Hindlimb muscle (tissue), 1 donor: ENCODE data around the gene GPC5. TPM values are rescaled to one million over a fixed set of nuclear protein-coding genes. Genes with fewer than 3 reads are reported as not detected.
"Not testable (repeated sequence)": the region's sequence is repeated elsewhere in the genome, so short reads cannot be mapped to it uniquely, and the experiment has no call there.

ENCODE experiments used
- DNase-seq: peaks from one replicate; pipeline ENCODE4 v3.0.0-alpha.2; 2013
- polyA plus RNA-seq: library from polyadenylated mRNA; unstranded; fragments of 120-200 nt; gene quantifications from one replicate; pipeline ENCODE4 v1.2.1, GENCODE V29; 2013; ENCODE audit not compliant: insufficient read length

The GPC5 gene
- polyA plus RNA-seq, 1 donor = 0.48 TPM

GRCh38 chr13:92805766-92806165, 1407.3 kb downstream of the GPC5 start:
- no peak for DNase-seq

GRCh38 chr13:92806215-92806614, 1407.8 kb downstream of the GPC5 start:
- no peak for DNase-seq

GRCh38 chr13:92807353-92807752, 1408.9 kb downstream of the GPC5 start:
- no peak for DNase-seq

GRCh38 chr13:92807966-92808365, 1409.5 kb downstream of the GPC5 start:
- DNase-seq = no peak

- no peak for DNase-seq
These were observed 1422.9 kb downstream of the GPC5 start for GRCh38 chr13:92821324-92821723.

- no peak for DNase-seq
These were observed 1424.6 kb downstream of the GPC5 start for GRCh38 chr13:92823059-92823458.

- DNase-seq = no peak
These were observed 1427.6 kb downstream of the GPC5 start for GRCh38 chr13:92825938-92826596.

GRCh38 chr13:92827503-92827902, 1429.1 kb downstream of the GPC5 start:
- DNase-seq = no peak

- DNase-seq = no peak
These were observed 1431.5 kb downstream of the GPC5 start for GRCh38 chr13:92829930-92830329.

GRCh38 chr13:92830821-92831220, 1432.4 kb downstream of the GPC5 start:
- no peak for DNase-seq

- no peak for DNase-seq
These were observed 1434.7 kb downstream of the GPC5 start for GRCh38 chr13:92833071-92833470.

- DNase-seq = no peak
These were observed 1437.8 kb downstream of the GPC5 start for GRCh38 chr13:92836171-92836570.

- no peak for DNase-seq
These were observed 1440.4 kb downstream of the GPC5 start for GRCh38 chr13:92838786-92839185.

GRCh38 chr13:92842145-92842544, 1443.7 kb downstream of the GPC5 start:
- DNase-seq = peak; percentile 31

- DNase-seq = no peak
These were observed 1445.1 kb downstream of the GPC5 start for GRCh38 chr13:92843549-92843948.

GRCh38 chr13:92849381-92849780, 1451.0 kb downstream of the GPC5 start:
- no peak for DNase-seq

GRCh38 chr13:92864584-92865284, 1466.3 kb downstream of the GPC5 start:
- DNase-seq = no peak

- DNase-seq = no peak
These were observed 1474.6 kb downstream of the GPC5 start for GRCh38 chr13:92873029-92873428.

- no peak for DNase-seq
These were observed 1488.2 kb downstream of the GPC5 start for GRCh38 chr13:92886535-92887077.

- DNase-seq = no peak
These were observed 1496.0 kb downstream of the GPC5 start for GRCh38 chr13:92894447-92894846.

GRCh38 chr13:92896842-92897241, 1498.4 kb downstream of the GPC5 start:
- DNase-seq = no peak

- not testable (repeated sequence) for DNase-seq
These were observed 1500.5 kb downstream of the GPC5 start for GRCh38 chr13:92898946-92899345.

- no peak for DNase-seq
These were observed 1502.0 kb downstream of the GPC5 start for GRCh38 chr13:92900446-92900845.

GRCh38 chr13:92901739-92902138, 1503.3 kb downstream of the GPC5 start:
- no peak for DNase-seq
